ENCODE data around the gene RALB. TPM values are rescaled to one million over a fixed set of nuclear protein-coding genes. Genes with fewer than 3 reads are reported as not detected.

The RALB gene
- total RNA-seq, 6 experiments from 2014 or later = 60.1 to 72.5 (median 69.2) TPM

GRCh38 chr2:120223034-120223912, 29.4 kb upstream of the RALB start, which contains the start of gene TMEM185B:
Gene TMEM185B, minus strand, starts transcription at chr2:120223400. Its CDS starts 424 bp downstream, at chr2:120222976.
- peaks cover 11% of the 10 kb centered on the region for H3K9me3 Mint-ChIP-seq
- peak; percentile 73 for DNase-seq
- peak within 1 kb of the TSS; percentile 82 for H3K4me3 Mint-ChIP-seq
- peaks cover 38% of the 10 kb centered on the region for H3K4me1 Mint-ChIP-seq (ENCODE audit: low read depth)
- H3K27me3 Mint-ChIP-seq (ENCODE audit: insufficient read depth) = peaks cover 5% of the 10 kb centered on the region
- H3K27ac Mint-ChIP-seq = peak within 1 kb of the TSS; percentile 80
- peaks cover 33% of the 10 kb centered on the region for H3K36me3 Mint-ChIP-seq (ENCODE audit: low read depth)
- peak; percentile 52 for TF ChIP-seq CTCF (IDR thresholded peaks at IDR 0.05)

GRCh38 chr2:120224256-120224655, 28.4 kb upstream of the RALB start:
- no peak for DNase-seq
- H3K9me3 Mint-ChIP-seq = peaks cover 11% of the 10 kb centered on the region
- H3K4me1 Mint-ChIP-seq (ENCODE audit: low read depth) = peaks cover 38% of the 10 kb centered on the region
- H3K4me3 Mint-ChIP-seq = peak overlapping the region; percentile 82
- peaks cover 8% of the 10 kb centered on the region for H3K27me3 Mint-ChIP-seq (ENCODE audit: insufficient read depth)
- peaks cover 29% of the 10 kb centered on the region for H3K36me3 Mint-ChIP-seq (ENCODE audit: low read depth)
- no peak overlapping the region for H3K27ac Mint-ChIP-seq
- TF ChIP-seq CTCF (IDR thresholded peaks at IDR 0.05) = no peak

- Mint-ChIP-seq H3K36me3 (ENCODE audit: low read depth) (peaks cover 26% of the 10 kb centered on the region), H3K4me3 (0 out of 2 replicates have a peak overlapping the region, but pooled peaks have one; percentile 34), H3K9me3 (peaks cover 11% of the 10 kb centered on the region), H3K27me3 (ENCODE audit: insufficient read depth) (peaks cover 8% of the 10 kb centered on the region), H3K27ac (no peak overlapping the region), H3K4me1 (ENCODE audit: low read depth) (peaks cover 34% of the 10 kb centered on the region)
- TF ChIP-seq CTCF (IDR thresholded peaks at IDR 0.05) = no peak
- no peak for DNase-seq
Observed at GRCh38 chr2:120224735-120225548, 27.7 kb upstream of the RALB start.

GRCh38 chr2:120225549-120226065, 27.0 kb upstream of the RALB start:
- no peak for DNase-seq
- peaks cover 28% of the 10 kb centered on the region for H3K4me1 Mint-ChIP-seq (ENCODE audit: low read depth)
- no peak overlapping the region for H3K27ac Mint-ChIP-seq
- no peak overlapping the region for H3K4me3 Mint-ChIP-seq
- TF ChIP-seq CTCF (IDR thresholded peaks at IDR 0.05) = no peak
- peaks cover 11% of the 10 kb centered on the region for H3K9me3 Mint-ChIP-seq
- peaks cover 19% of the 10 kb centered on the region for H3K36me3 Mint-ChIP-seq (ENCODE audit: low read depth)
- peaks cover 8% of the 10 kb centered on the region for H3K27me3 Mint-ChIP-seq (ENCODE audit: insufficient read depth)

- peaks cover 21% of the 10 kb centered on the region for H3K4me1 Mint-ChIP-seq (ENCODE audit: low read depth)
- DNase-seq = no peak
- peaks cover 11% of the 10 kb centered on the region for H3K9me3 Mint-ChIP-seq
- no peak for TF ChIP-seq CTCF (IDR thresholded peaks at IDR 0.05)
- no peak overlapping the region for H3K4me3 Mint-ChIP-seq
- peaks cover 8% of the 10 kb centered on the region for H3K27me3 Mint-ChIP-seq (ENCODE audit: insufficient read depth)
- H3K27ac Mint-ChIP-seq = no peak overlapping the region
- peaks cover 12% of the 10 kb centered on the region for H3K36me3 Mint-ChIP-seq (ENCODE audit: low read depth)
Observed at GRCh38 chr2:120226316-120226715, 26.3 kb upstream of the RALB start.

All from HFFc6 (cell line).